H1 (cell line): ENCODE measurements around the gene MYL9. TPM values are rescaled to one million over a fixed set of nuclear protein-coding genes. Genes with fewer than 3 reads are reported as not detected.

ENCODE experiments used
- CTCF ChIA-PET: fragments of 300-600 bp; sonication (Branson Sonifier 250); formaldehyde crosslinking; loops from one replicate; lab custom pipeline; 2021; ENCODE audit not compliant: partially characterized antibody; lab: Charles Lee
- POLR2A ChIA-PET: fragments of 300-600 bp; sonication (Branson Sonifier 250); formaldehyde crosslinking; loops from one replicate; lab custom pipeline; 2021; ENCODE audit warnings: inconsistent platforms; ENCODE audit not compliant: partially characterized antibody; lab: Charles Lee
- DNase-seq, 2 experiments: peaks; one replicate each; pipeline versions ENCODE4 v3.0.0 to v3.0.0-alpha.2; 2010 to 2022; ENCODE audit warnings: low spot score in 2 of 2, low read depth in 1 of 2, mixed read lengths in 1 of 2
- FAIRE-seq: peaks from 2 replicates; lab custom pipeline; 2011; peaks lifted over from hg19 to GRCh38; lab: Jason Lieb, UNC
- H2AFZ ChIP-seq: 2 replicates; pipeline ENCODE4 v1.8.1; 2012; ENCODE audit warnings: low read length, inconsistent platforms
- H2AK5ac ChIP-seq: 2 replicates; pipeline ENCODE4 v1.6.1; 2013; ENCODE audit warnings: low read depth, low read length
- H2BK120ac ChIP-seq: replicated peaks from 2 replicates; pipeline ENCODE3; 2013; ENCODE audit warnings: low read depth, low read length, inconsistent platforms
- H2BK12ac ChIP-seq: 2 replicates; pipeline ENCODE4 v1.6.1; 2013; ENCODE audit warnings: low read depth, low read length
- H2BK15ac ChIP-seq: 2 replicates; pipeline ENCODE4 v1.6.1; 2013; ENCODE audit warnings: low read length
- H2BK20ac ChIP-seq: 2 replicates; pipeline ENCODE4 v1.6.1; 2013; ENCODE audit warnings: low read length
- H2BK5ac ChIP-seq: 2 replicates; pipeline ENCODE4 v1.6.1; 2013; ENCODE audit warnings: low read depth, low read length
- H3K14ac ChIP-seq: 2 replicates; pipeline ENCODE4 v1.6.1; 2013; ENCODE audit warnings: inconsistent platforms; ENCODE audit not compliant: insufficient read length
- H3K18ac ChIP-seq: 2 replicates; pipeline ENCODE4 v1.6.1; 2013; ENCODE audit warnings: low read length; ENCODE audit errors: extremely low read depth
- H3K23ac ChIP-seq: 2 replicates; pipeline ENCODE4 v1.6.1; 2013; ENCODE audit warnings: inconsistent platforms; ENCODE audit not compliant: insufficient read length
- H3K23me2 ChIP-seq: 2 replicates; pipeline ENCODE4 v1.6.1; 2013; ENCODE audit warnings: low read depth, low read length
- H3K27ac ChIP-seq: 2 replicates; pipeline ENCODE4 v1.6.1; 2011; ENCODE audit warnings: low read depth, low read length, inconsistent platforms
- H3K27me3 ChIP-seq, 4 experiments: replicated peaks in 1 of 4; 1 replicate in 1 of 4; 2 replicates in 3 of 4; pipeline versions ENCODE4 v1.6.1 to v1.8.1; 2011 to 2013; ENCODE audit warnings: low read length in 3 of 4, mild to moderate bottlenecking in 3 of 4, inconsistent platforms in 2 of 4, mixed read lengths in 2 of 4, moderate library complexity in 1 of 4; ENCODE audit not compliant: control insufficient read depth in 3 of 4, insufficient read depth in 3 of 4; ENCODE audit errors: extremely low read depth in 1 of 4
- H3K36me3 ChIP-seq, 4 experiments: 2 replicates each; pipeline versions ENCODE4 v1.6.1 to v1.8.1; 2011 to 2013; ENCODE audit warnings: mild to moderate bottlenecking in 4 of 4, low read length in 3 of 4, moderate library complexity in 2 of 4, control low read depth in 1 of 4, inconsistent platforms in 1 of 4; ENCODE audit not compliant: insufficient read depth in 4 of 4, control insufficient read depth in 2 of 4
- H3K4ac ChIP-seq: replicated peaks from 2 replicates; pipeline ENCODE3; 2013; ENCODE audit warnings: low read length, low read depth, mixed read lengths, inconsistent platforms; ENCODE audit not compliant: insufficient read length
- H3K4me1 ChIP-seq, 4 experiments: replicated peaks in 1 of 4; 1 replicate in 1 of 4; 2 replicates in 3 of 4; pipeline versions ENCODE4 v1.6.1 to v1.8.1; 2011 to 2013; ENCODE audit warnings: low read length in 3 of 4, inconsistent platforms in 2 of 4, mixed read lengths in 1 of 4; ENCODE audit not compliant: insufficient read depth in 4 of 4, control insufficient read depth in 3 of 4
- H3K4me2 ChIP-seq, 2 experiments: 2 replicates each; pipeline versions ENCODE4 v1.6.1 to v1.8.1; 2011 to 2013; ENCODE audit warnings: low read depth in 2 of 2, low read length in 2 of 2, control low read depth in 1 of 2, inconsistent platforms in 1 of 2, mild to moderate bottlenecking in 1 of 2; ENCODE audit not compliant: insufficient read depth in 1 of 2
- H3K4me3 ChIP-seq, 4 experiments: fragments of 200-600, 300-600 bp in 1 of 4; sonication (generic), shearing (Covaris generic), sonication (Bioruptor Twin) in 1 of 4; 2 replicates each; pipeline versions ENCODE4 v1.5.1 to v1.8.1; 2011 to 2016; ENCODE audit warnings: low read length in 4 of 4, low read depth in 3 of 4, control low read depth in 2 of 4, inconsistent platforms in 2 of 4, mild to moderate bottlenecking in 2 of 4, mixed read lengths in 1 of 4, moderate library complexity in 1 of 4; ENCODE audit not compliant: insufficient read depth in 2 of 4; ENCODE audit errors: extremely low read depth in 1 of 4
- H3K56ac ChIP-seq: replicated peaks from 2 replicates; pipeline ENCODE3; 2013; ENCODE audit warnings: low read depth, mild to moderate bottlenecking, mixed read lengths, low read length, inconsistent platforms; ENCODE audit not compliant: insufficient read length
- H3K79me1 ChIP-seq: 2 replicates; pipeline ENCODE4 v1.6.1; 2013; ENCODE audit warnings: low read depth, low read length, control low read depth
- H3K79me2 ChIP-seq, 2 experiments: 2 replicates each; pipeline versions ENCODE4 v1.6.1 to v1.8.1; 2012 to 2013; ENCODE audit warnings: low read length in 2 of 2, mild to moderate bottlenecking in 2 of 2, inconsistent platforms in 1 of 2; ENCODE audit not compliant: insufficient read depth in 2 of 2, control insufficient read depth in 1 of 2
- H3K9ac ChIP-seq, 4 experiments: replicated peaks in 1 of 4; 1 replicate in 1 of 4; 2 replicates in 3 of 4; pipeline versions ENCODE4 v1.6.1 to v1.8.1; 2011 to 2013; ENCODE audit warnings: low read depth in 3 of 4, low read length in 3 of 4, control low read depth in 2 of 4, mild to moderate bottlenecking in 2 of 4, moderate library complexity in 2 of 4, inconsistent platforms in 1 of 4; ENCODE audit errors: extremely low read depth in 1 of 4
- H3K9me3 ChIP-seq, 2 experiments: 2 replicates each; pipeline versions ENCODE4 v1.6.1 to v1.8.1; 2012 to 2013; ENCODE audit warnings: mild to moderate bottlenecking in 2 of 2, moderate library complexity in 2 of 2, control low read depth in 1 of 2, inconsistent platforms in 1 of 2, low read depth in 1 of 2, low read length in 1 of 2, mixed read lengths in 1 of 2; ENCODE audit not compliant: insufficient read depth in 2 of 2
- H4K20me1 ChIP-seq, 2 experiments: replicated peaks in 1 of 2; 2 replicates each; pipeline versions ENCODE3 to v1.8.1; 2011 to 2013; ENCODE audit warnings: inconsistent platforms in 2 of 2, low read length in 2 of 2, mild to moderate bottlenecking in 1 of 2; ENCODE audit not compliant: insufficient read depth in 2 of 2, control insufficient read depth in 1 of 2
- H4K5ac ChIP-seq: 2 replicates; pipeline ENCODE4 v1.6.1; 2013; ENCODE audit warnings: low read length, low read depth, mixed read lengths, inconsistent platforms; ENCODE audit not compliant: insufficient read length
- H4K8ac ChIP-seq: 2 replicates; pipeline ENCODE4 v1.8.0; 2013; ENCODE audit warnings: mild to moderate bottlenecking, moderate library complexity, low read length, inconsistent platforms; ENCODE audit not compliant: insufficient read depth; ENCODE audit errors: extremely low read depth
- H4K91ac ChIP-seq: replicated peaks from 2 replicates; pipeline ENCODE3; 2013; ENCODE audit warnings: low read length, mixed read lengths, inconsistent platforms; ENCODE audit not compliant: insufficient read length
- BRCA1 ChIP-seq: IDR thresholded peaks from 2 replicates; pipeline ENCODE4 v1.6.1; 2012; ENCODE audit warnings: low read depth, low read length, improper control_type of control experiment
- GABPA ChIP-seq: IDR thresholded peaks from 2 replicates; pipeline ENCODE4 v1.6.1; 2011; ENCODE audit warnings: mild to moderate bottlenecking, low read length, moderate library complexity, borderline replicate concordance; ENCODE audit not compliant: insufficient read depth
- GTF2F1 ChIP-seq: IDR thresholded peaks from 2 replicates; pipeline ENCODE4 v1.6.1; 2012; ENCODE audit warnings: low read depth, low read length, improper control_type of control experiment, borderline replicate concordance
- HDAC2 ChIP-seq, 2 experiments: fragments of 300-600 bp in 1 of 2; sonication (generic) in 1 of 2; IDR thresholded peaks; 2 replicates each; pipeline ENCODE4 v1.6.1; 2011 to 2012; ENCODE audit warnings: low read depth in 2 of 2, low read length in 2 of 2, mild to moderate bottlenecking in 2 of 2, moderate library complexity in 2 of 2, borderline replicate concordance in 1 of 2, inconsistent platforms in 1 of 2
- JUN ChIP-seq: IDR thresholded peaks from 2 replicates; pipeline ENCODE4 v1.6.1; 2011; ENCODE audit warnings: low read depth, mild to moderate bottlenecking, improper control_type of control experiment, low read length
- RBBP5 ChIP-seq: IDR thresholded peaks from 2 replicates; pipeline ENCODE4 v1.7.1; 2012; ENCODE audit warnings: low read depth, mild to moderate bottlenecking, inconsistent platforms, low read length, moderate library complexity, borderline replicate concordance
- RXRA ChIP-seq: IDR thresholded peaks from 2 replicates; pipeline ENCODE4 v1.6.1; 2011; ENCODE audit warnings: low read depth, mild to moderate bottlenecking, low read length, moderate library complexity; ENCODE audit not compliant: insufficient read depth
- SIRT6 ChIP-seq: IDR thresholded peaks from one replicate; pipeline ENCODE4 v1.7.1; 2012; ENCODE audit warnings: low read length, inconsistent platforms
- SP2 ChIP-seq: IDR thresholded peaks from 2 replicates; pipeline ENCODE4 v1.6.1; 2012; ENCODE audit warnings: mild to moderate bottlenecking, low read length, inconsistent platforms
- TAF7 ChIP-seq: optimal IDR thresholded peaks from 2 replicates; pipeline ENCODE3; 2011; ENCODE audit warnings: low read depth, mild to moderate bottlenecking, inconsistent platforms, low read length, moderate library complexity, borderline replicate concordance
- TCF12 ChIP-seq: IDR thresholded peaks from 2 replicates; pipeline ENCODE4 v1.6.1; 2011; ENCODE audit warnings: low read depth, mild to moderate bottlenecking, low read length
- TEAD4 ChIP-seq: IDR thresholded peaks from 2 replicates; pipeline ENCODE4 v1.6.1; 2012; ENCODE audit warnings: low read depth, low read length, inconsistent platforms, mixed read lengths
- WGBS, 2 experiments: shearing (Covaris generic) in 1 of 2; methylation state at CpG; one replicate each; pipeline versions ENCODE4 v1.1.6 to v1.1.7; 2013 to 2015; ENCODE audit warnings: low lambda C conversion rate in 2 of 2, mixed read lengths in 2 of 2, inconsistent platforms in 1 of 2, low coverage in 1 of 2, missing lambda C conversion rate in 1 of 2; ENCODE audit not compliant: insufficient replicate concordance in 2 of 2, insufficient coverage in 1 of 2, insufficient read length in 1 of 2; ENCODE audit errors: extremely low coverage in 1 of 2, missing lambda C conversion rate in 1 of 2; 5-methylcytosine and 5-hydroxymethylcytosine counted together
- polyA plus RNA-seq, 7 experiments: library from polyadenylated mRNA; depleted of rRNA in 3 of 7; stranded (reverse) in 5 of 7; unstranded in 2 of 7; fragments of >200 nt in 5 of 7; fragments of 200-250 nt in 2 of 7; gene quantifications; 1 replicate in 5 of 7; 2 replicates in 1 of 7; 4 replicates in 1 of 7; pipeline versions ENCODE4 v1.2.1 to v1.2.3, GENCODE V29; 2011 to 2013; ENCODE audit warnings: missing spikeins in 2 of 7, mixed read lengths in 2 of 7
- total RNA-seq: library from RNA; stranded (reverse); fragmentation: NEBNext Ultra II Directional; extraction: Animal tissue kit (Norgen Biotek cat#: 25700); gene quantifications from 2 replicates; pipeline ENCODE4 v1.2.1, GENCODE V29; 2021
- TF ChIP-seq, protein P1 (sequence below): IDR thresholded peaks from 2 replicates; pipeline ENCODE4 v1.6.1; 2012; ENCODE audit warnings: inconsistent platforms

Gene MYL9
- total and polyA plus RNA-seq, 2 of the 8 experiments (the other 6 are each of a cell fraction or from before 2014, with no cell fraction given) = 26.8 to 193 TPM

GRCh38 chr20:36525620-36526365 lies 15.5 kb upstream of the MYL9 start:
- Histone ChIP-seq H2BK120ac (no peak overlapping the region), H3K27me3 (no peaks in the 10 kb centered on the region), H3K79me1 (no peaks in the 10 kb centered on the region; the same call in 1 of the 2 replicates), H2AFZ (no peak overlapping the region), H4K91ac (no peak overlapping the region), H4K8ac (no peak overlapping the region; the same call in 1 of the 2 replicates), H2BK15ac (no peak overlapping the region), H4K20me1 (peaks cover 9 to 11% of the 10 kb centered on the region in 2 experiments), H3K23me2 (no peaks in the 10 kb centered on the region), H3K4me2 (no peak overlapping the region), H2BK20ac (no peak overlapping the region), H3K4me1 (no peaks in the 10 kb centered on the region), H3K9me3 (no peaks in the 10 kb centered on the region), H3K4me3 (no peak overlapping the region), H3K23ac (no peak overlapping the region), H3K4ac (no peak overlapping the region), H2BK12ac (no peak overlapping the region), H4K5ac (no peak overlapping the region), H3K9ac (no peak overlapping the region), H3K14ac (no peak overlapping the region), H3K18ac (no peak overlapping the region), H2BK5ac (0 out of 2 replicates have a peak overlapping the region, but pooled peaks have one; percentile 35), H3K27ac (no peak overlapping the region), H3K36me3 (peaks cover 6 to 34% (median 19%) of the 10 kb centered on the region in 4 experiments), H3K79me2 (no peaks in the 10 kb centered on the region), H2AK5ac (no peak overlapping the region), H3K56ac (no peak overlapping the region)
- ChIA-PET POLR2A (no interaction called here), CTCF (interaction anchor here (0.6 to 1.3 kb wide), 2 partner anchors 8 to 89 kb away, joined by 3 to 4 read pairs; no protein-coding TSS in a partner anchor)
- 95% methylated on average over 17 of the region's 17 CpGs; no CpG with 5 or more reads in 1 of the 2 experiments for WGBS, 2 experiments
- no peak for FAIRE-seq
- no peak for DNase-seq
- no peak for TF ChIP-seq BRCA1
- TF ChIP-seq TEAD4 = no peak
- no peak for TF ChIP-seq SIRT6
- TF ChIP-seq RBBP5 = no peak
- no peak for TF ChIP-seq JUN
- no peak for TF ChIP-seq TCF12
- no peak for TF ChIP-seq RXRA
- no peak for TF ChIP-seq GABPA
- TF ChIP-seq TAF7 = no peak
- no peak for TF ChIP-seq HDAC2 (IDR thresholded peaks at IDR 0.05; ENCODE audit: borderline replicate concordance in 1 of 2, low read depth in 2 of 2, low read length in 2 of 2)
- no peak for TF ChIP-seq SP2
- no peak for TF ChIP-seq GTF2F1
- TF ChIP-seq, protein P1, sequence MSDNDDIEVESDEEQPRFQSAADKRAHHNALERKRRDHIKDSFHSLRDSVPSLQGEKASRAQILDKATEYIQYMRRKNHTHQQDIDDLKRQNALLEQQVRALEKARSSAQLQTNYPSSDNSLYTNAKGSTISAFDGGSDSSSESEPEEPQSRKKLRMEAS = no peak
